ENCODE data around the gene BTBD9. TPM values are rescaled to one million over a fixed set of nuclear protein-coding genes. Genes with fewer than 3 reads are reported as not detected.

Gene BTBD9
- total RNA-seq, 2 donors from 2014 or later, result 30.1 to 45.8 TPM

DNA sequence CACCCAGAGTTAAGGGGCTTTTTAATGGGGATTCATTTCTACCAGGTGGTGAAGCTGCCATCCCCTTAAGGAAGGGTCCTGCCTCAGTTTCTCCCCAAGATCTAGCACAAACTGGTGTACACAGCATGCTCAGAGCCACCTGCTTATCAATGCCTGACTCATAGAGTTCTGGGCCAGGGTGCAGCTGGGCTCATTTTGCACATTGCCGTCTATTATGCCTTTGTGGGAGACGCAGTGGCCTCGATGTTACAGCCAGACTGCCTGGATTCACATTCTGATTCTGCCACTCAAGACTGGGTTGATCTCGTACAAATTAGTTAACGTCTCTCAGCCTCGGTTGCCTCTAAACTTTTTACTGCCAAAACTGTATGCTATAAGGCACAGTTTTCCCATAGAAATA, 454.5 kb downstream of the BTBD9 start:
- DNase-seq (ENCODE audit: low spot score), result no peak
- ATAC-seq (ENCODE audit: insufficient number of reproducible peaks, low FRiP score, low read depth), result no peak
- no peak overlapping the region for H3K4me3 ChIP-seq
- H3K27ac ChIP-seq, result no peak overlapping the region
- no peak for TF ChIP-seq CTCF (IDR thresholded peaks at IDR 0.05)
- H3K27me3 ChIP-seq (replicated peaks; ENCODE audit: insufficient read depth), result no peaks in the 10 kb centered on the region
- no peaks in the 10 kb centered on the region for H3K4me1 ChIP-seq (ENCODE audit: control insufficient read depth in 1 of 2, low read depth in 2 of 2)
- no peaks in the 10 kb centered on the region for H3K36me3 ChIP-seq
- H3K9me3 ChIP-seq, result no peaks in the 10 kb centered on the region

DNA sequence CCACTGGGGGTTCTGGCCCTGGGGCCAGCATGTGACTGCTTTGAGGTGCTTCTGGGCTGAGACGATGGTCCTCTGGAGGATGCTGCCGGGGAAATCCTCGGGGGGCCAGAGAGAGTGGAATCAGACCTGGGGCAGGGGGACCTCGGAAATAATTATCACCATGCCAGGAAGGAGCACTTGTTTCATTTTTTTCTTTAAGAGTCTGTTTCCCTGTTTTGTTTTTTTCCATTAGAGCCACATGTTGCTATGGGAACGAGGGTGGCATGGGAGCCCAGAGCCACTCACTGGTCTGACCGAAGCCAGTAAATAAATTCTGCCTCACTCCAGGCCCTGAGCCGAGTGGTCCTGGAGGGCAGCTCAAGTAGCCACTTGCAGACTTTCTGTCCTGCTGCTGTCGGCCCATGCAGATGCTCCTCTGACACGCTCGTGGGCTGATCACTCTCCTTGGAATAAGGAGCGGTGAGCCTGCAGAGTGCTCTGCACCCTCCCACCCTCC, 455.1 kb downstream of the BTBD9 start:
- Histone ChIP-seq H3K4me1 (ENCODE audit: control insufficient read depth in 1 of 2, low read depth in 2 of 2) (no peaks in the 10 kb centered on the region), H3K36me3 (no peaks in the 10 kb centered on the region), H3K27ac (no peak overlapping the region), H3K4me3 (no peak overlapping the region), H3K27me3 (replicated peaks; ENCODE audit: insufficient read depth) (no peaks in the 10 kb centered on the region), H3K9me3 (no peaks in the 10 kb centered on the region)
- ATAC-seq (ENCODE audit: insufficient number of reproducible peaks, low FRiP score, low read depth) (no peak), DNase-seq (ENCODE audit: low spot score) (no peak)
- no peak for TF ChIP-seq CTCF (IDR thresholded peaks at IDR 0.05)

GRCh38 chr6:38183856-38184584, 455.7 kb downstream of the BTBD9 start:
- DNase-seq (ENCODE audit: low spot score) (no peak), ATAC-seq (ENCODE audit: insufficient number of reproducible peaks, low FRiP score, low read depth) (no peak)
- Histone ChIP-seq H3K27ac (no peak overlapping the region), H3K9me3 (no peaks in the 10 kb centered on the region), H3K27me3 (replicated peaks; ENCODE audit: insufficient read depth) (no peaks in the 10 kb centered on the region), H3K36me3 (no peaks in the 10 kb centered on the region), H3K4me3 (no peak overlapping the region), H3K4me1 (ENCODE audit: control insufficient read depth in 1 of 2, low read depth in 2 of 2) (no peaks in the 10 kb centered on the region)
- TF ChIP-seq CTCF (IDR thresholded peaks at IDR 0.05), result no peak

DNA sequence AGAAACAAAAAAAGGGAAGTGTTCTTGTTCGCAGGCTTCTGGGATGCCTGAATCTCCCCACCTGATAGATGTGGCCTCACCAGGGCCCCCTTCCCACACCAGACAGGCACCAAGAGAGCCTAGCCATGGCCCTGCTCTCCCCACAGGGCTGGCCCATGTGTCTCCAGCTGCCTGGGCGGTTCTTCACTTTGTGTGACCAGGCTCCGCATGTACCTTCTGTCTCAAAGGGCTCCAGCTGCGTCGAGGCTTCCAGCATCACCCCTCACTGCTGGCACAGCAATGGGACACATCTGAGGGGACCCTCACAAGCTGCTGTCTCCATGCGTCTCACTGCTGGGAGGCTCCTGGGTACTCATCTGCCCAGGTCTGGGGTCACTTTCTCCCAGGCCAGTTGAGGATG, 457.3 kb downstream of the BTBD9 start:
- Histone ChIP-seq H3K4me1 (ENCODE audit: control insufficient read depth in 1 of 2, low read depth in 2 of 2) (no peaks in the 10 kb centered on the region), H3K9me3 (no peaks in the 10 kb centered on the region), H3K27me3 (replicated peaks; ENCODE audit: insufficient read depth) (no peaks in the 10 kb centered on the region), H3K4me3 (no peak overlapping the region), H3K27ac (no peak overlapping the region), H3K36me3 (no peaks in the 10 kb centered on the region)
- DNase-seq (ENCODE audit: low spot score) (no peak), ATAC-seq (ENCODE audit: insufficient number of reproducible peaks, low FRiP score, low read depth) (no peak)
- TF ChIP-seq CTCF (IDR thresholded peaks at IDR 0.05), result no peak

- TF ChIP-seq CTCF (IDR thresholded peaks at IDR 0.05), result no peak
- ATAC-seq (ENCODE audit: insufficient number of reproducible peaks, low FRiP score, low read depth), result no peak
- H3K4me1 ChIP-seq (ENCODE audit: control insufficient read depth in 1 of 2, low read depth in 2 of 2), result no peaks in the 10 kb centered on the region
- no peak for DNase-seq (ENCODE audit: low spot score)
- no peak overlapping the region for H3K4me3 ChIP-seq
- H3K9me3 ChIP-seq, result no peaks in the 10 kb centered on the region
- no peaks in the 10 kb centered on the region for H3K27me3 ChIP-seq (replicated peaks; ENCODE audit: insufficient read depth)
- no peaks in the 10 kb centered on the region for H3K36me3 ChIP-seq
- H3K27ac ChIP-seq, result no peak overlapping the region
These were observed 459.1 kb downstream of the BTBD9 start for GRCh38 chr6:38180586-38180985.

Measured in thoracic aorta (tissue), 2 donors.